ENCODE results near the gene ZNF827.

GRCh38 chr4:145883101-145883694 is 55.4 kb downstream of the ZNF827 start:
- TF ChIP-seq CTCF (IDR thresholded peaks at IDR 0.05) (no peak), POLR2A (IDR thresholded peaks at IDR 0.05) (no peak)
